HepG2 (cell line): ENCODE measurements around the gene CACNA2D1. TPM values are rescaled to one million over a fixed set of nuclear protein-coding genes. Genes with fewer than 3 reads are reported as not detected.

ENCODE experiments used
- ATAC-seq: fragments of 200-7000 bp; cut with Tn5 transposase; 3 replicates; pipeline ENCODE4 v1.9.1; 2020; ENCODE audit warnings: mild to moderate bottlenecking, moderate library complexity
- BruUV-seq: library from RNA; stranded (reverse); fragments of 400-500 nt; replicated peaks from 2 replicates; lab custom pipeline; 2021; lab: Mats Ljungman, UMichigan
- CTCF ChIA-PET: fragments of 300-600 bp; formaldehyde crosslinking; extraction: SDS; loops from one replicate; lab custom pipeline; 2021; ENCODE audit warnings: low total read pairs, inconsistent platforms, low intra/inter-chr PET ratio; lab: Yijun Ruan, JAX
- POLR2A ChIA-PET: fragments of 350-600 bp; sonication (Branson Sonifier 250); formaldehyde crosslinking; loops from one replicate; lab custom pipeline; 2020; ENCODE audit warnings: antibody characterized with exemption, inconsistent platforms; lab: Yijun Ruan, JAX
- DNase-seq: peaks from one replicate; pipeline ENCODE4 v3.0.0-alpha.2; 2015; ENCODE audit warnings: low spot score
- FAIRE-seq: peaks from 3 replicates; lab custom pipeline; 2011; peaks lifted over from hg19 to GRCh38; lab: Jason Lieb, UNC
- H2AFZ ChIP-seq: one replicate; pipeline ENCODE4 v1.6.1; 2011; ENCODE audit warnings: low read length, inconsistent platforms
- H3K27ac ChIP-seq: fragments of 300-600 bp; 3 replicates; pipeline ENCODE4 v1.8.0; 2011; ENCODE audit warnings: mixed run types, mild to moderate bottlenecking, mixed read lengths, low read length, inconsistent platforms; ENCODE audit not compliant: insufficient read depth; ENCODE audit errors: extremely low read length
- H3K27me3 ChIP-seq, 2 experiments: fragments of 200-600 bp in 1 of 2; 2 replicates in 1 of 2; 3 replicates in 1 of 2; pipeline versions ENCODE4 v1.6.0 to v1.8.0; 2011; ENCODE audit warnings: low read length in 2 of 2, mild to moderate bottlenecking in 2 of 2, moderate library complexity in 2 of 2, inconsistent platforms in 1 of 2; ENCODE audit not compliant: insufficient read depth in 2 of 2, control insufficient read depth in 1 of 2
- H3K36me3 ChIP-seq, 2 experiments: fragments of 200-600 bp in 1 of 2; replicated peaks in 1 of 2; 2 replicates in 1 of 2; 3 replicates in 1 of 2; pipeline versions ENCODE4 v1.5.1 to v1.8.0; 2011; ENCODE audit warnings: low read length in 2 of 2, inconsistent platforms in 1 of 2; ENCODE audit not compliant: insufficient read depth in 2 of 2, control insufficient read depth in 1 of 2
- H3K4me1 ChIP-seq: 2 replicates; pipeline ENCODE4 v1.5.1; 2012; ENCODE audit warnings: low read length, inconsistent platforms; ENCODE audit not compliant: insufficient read depth
- H3K4me2 ChIP-seq: 2 replicates; pipeline ENCODE4 v1.6.0; 2011; ENCODE audit warnings: low read depth, low read length, inconsistent platforms
- H3K4me3 ChIP-seq, 3 experiments: fragments of 200-600 bp in 1 of 3; sonication (generic), shearing (Covaris generic) in 1 of 3; replicated peaks in 1 of 3; 2 replicates each; pipeline ENCODE4 v1.5.1; 2011 to 2016; ENCODE audit warnings: low read length in 3 of 3, inconsistent platforms in 2 of 3, low read depth in 2 of 3, mild to moderate bottlenecking in 2 of 3, control low read depth in 1 of 3, mixed read lengths in 1 of 3; ENCODE audit not compliant: insufficient read depth in 1 of 3
- H3K79me2 ChIP-seq: one replicate; pipeline ENCODE4 v1.6.1; 2011; ENCODE audit warnings: low read length, inconsistent platforms; ENCODE audit not compliant: insufficient read depth
- H3K9ac ChIP-seq: 2 replicates; pipeline ENCODE4 v1.6.0; 2011; ENCODE audit warnings: mild to moderate bottlenecking, low read depth, low read length, inconsistent platforms; ENCODE audit not compliant: insufficient read depth
- H3K9me3 ChIP-seq: 2 replicates; pipeline ENCODE4 v1.5.1; 2012; ENCODE audit warnings: mild to moderate bottlenecking, low read length
- H4K20me1 ChIP-seq: 2 replicates; pipeline ENCODE4 v1.6.0; 2011; ENCODE audit warnings: inconsistent platforms, mild to moderate bottlenecking, low read length, moderate library complexity; ENCODE audit not compliant: insufficient read depth
- ATRX ChIP-seq: sonication (generic); formaldehyde crosslinking; IDR thresholded peaks from 2 replicates; pipeline ENCODE4 v1.4.0; 2020; ENCODE audit warnings: missing genetic modification reagents, borderline replicate concordance
- CCAR2 ChIP-seq: fragments of 200-400 bp; formaldehyde crosslinking; optimal IDR thresholded peaks from 2 replicates; pipeline ENCODE3; 2018; ENCODE audit warnings: low read depth, mild to moderate bottlenecking, low read length, moderate library complexity
- SMYD3 ChIP-seq: sonication (generic); formaldehyde crosslinking; IDR thresholded peaks from 2 replicates; pipeline ENCODE4 v1.8.1; 2023; ENCODE audit warnings: mild to moderate bottlenecking, missing genetic modification reagents
- ZBTB42 ChIP-seq: sonication (generic); formaldehyde crosslinking; IDR thresholded peaks from 2 replicates; pipeline ENCODE4 v1.5.0; 2020; ENCODE audit warnings: mild to moderate bottlenecking, missing genetic modification reagents
- ZFP1 ChIP-seq: IDR thresholded peaks from 2 replicates; pipeline ENCODE4 v1.6.1; 2016
- ZKSCAN5 ChIP-seq: sonication (generic); formaldehyde crosslinking; IDR thresholded peaks from 2 replicates; pipeline ENCODE4 v1.5.1; 2020; ENCODE audit warnings: mild to moderate bottlenecking, missing genetic modification reagents
- ZSCAN22 ChIP-seq: sonication (generic); formaldehyde crosslinking; IDR thresholded peaks from 2 replicates; pipeline ENCODE4 v1.4.0; 2020; ENCODE audit warnings: mild to moderate bottlenecking, missing genetic modification reagents
- WGBS: methylation state at CpG from one replicate; pipeline ENCODE4 v1.1.6; 2017; ENCODE audit warnings: low lambda C conversion rate; 5-methylcytosine and 5-hydroxymethylcytosine counted together
- in situ Hi-C: cut with HindIII; loops from 2 replicates; pipeline ENCODE4 v1.10.0; 2017; ENCODE audit warnings: low pct_unique_long_range_greater_than_20kb; ENCODE audit not compliant: extremely low pct_ligation_motif_present
- intact Hi-C: fragments of 100-400 bp; cut with micrococcal nuclease; formaldehyde crosslinking; loops from one replicate; pipeline ENCODE4 v1.10.0; 2022; ENCODE audit not compliant: unreplicated experiment
- polyA plus RNA-seq, 8 experiments: library from polyadenylated mRNA; depleted of rRNA in 3 of 8; stranded (reverse) in 7 of 8; unstranded in 1 of 8; fragments of >200 nt; fragmentation: Illumina TruSeq in 4 of 8; extraction: Trizol in 4 of 8; gene quantifications; 2 replicates each; pipeline versions ENCODE4 v1.2.1 to v1.2.3, GENCODE V29; 2011 to 2016; ENCODE audit warnings: low read depth in 4 of 8, missing spikeins in 1 of 8, mixed read lengths in 1 of 8; ENCODE audit not compliant: insufficient read depth in 1 of 8
- total RNA-seq, 5 experiments: library from RNA; depleted of rRNA; stranded (reverse); fragments of >200 nt; fragmentation: Illumina TruSeq; extraction: Trizol; gene quantifications; 2 replicates each; pipeline ENCODE4 v1.2.3, GENCODE V29; 2016; ENCODE audit warnings: low read depth in 1 of 5
- TF ChIP-seq, protein P1 (sequence below): sonication (generic); formaldehyde crosslinking; IDR thresholded peaks from 2 replicates; pipeline ENCODE4 v1.8.0; 2022; ENCODE audit warnings: mild to moderate bottlenecking, missing genetic modification reagents
- TF ChIP-seq, protein P2 (sequence below): IDR thresholded peaks from 2 replicates; pipeline ENCODE4 v1.6.1; 2016; ENCODE audit warnings: missing compliant biosample characterization, missing genetic modification reagents, borderline replicate concordance
- TF ChIP-seq, protein P3 (sequence below): sonication (generic); formaldehyde crosslinking; IDR thresholded peaks from 2 replicates; pipeline ENCODE4 v1.4.0; 2020; ENCODE audit warnings: missing genetic modification reagents, borderline replicate concordance

The CACNA2D1 gene
- total and polyA plus RNA-seq, 2 of the 13 experiments (the other 11 are each of a cell fraction or from before 2014, with no cell fraction given), result not detected

DNA sequence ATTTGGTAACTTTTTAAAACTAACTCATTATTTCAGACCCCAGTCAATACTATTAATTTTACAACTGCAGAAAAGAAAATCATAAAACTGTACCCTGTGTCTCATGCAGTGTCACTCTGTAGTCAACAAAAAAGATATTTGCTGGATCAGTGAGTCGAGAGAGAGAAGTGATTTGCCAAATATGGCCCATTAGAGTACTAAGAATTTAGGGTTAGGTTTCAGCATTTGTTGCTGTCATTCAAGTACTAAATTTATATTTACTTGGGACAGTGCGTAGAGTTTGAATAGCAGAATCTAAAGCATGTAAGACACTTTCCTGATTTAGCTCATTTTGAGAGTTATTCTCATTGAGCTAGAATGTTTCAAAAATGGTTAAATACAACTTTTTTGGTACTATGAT, 38.9 kb downstream of the CACNA2D1 start:
- no peak for TF ChIP-seq CCAR2
- TF ChIP-seq ZSCAN22 (CRISPR knock-in tag), result no peak
- no peak for TF ChIP-seq ATRX (CRISPR knock-in tag)
- no peak for TF ChIP-seq ZBTB42
- TF ChIP-seq, protein P1, sequence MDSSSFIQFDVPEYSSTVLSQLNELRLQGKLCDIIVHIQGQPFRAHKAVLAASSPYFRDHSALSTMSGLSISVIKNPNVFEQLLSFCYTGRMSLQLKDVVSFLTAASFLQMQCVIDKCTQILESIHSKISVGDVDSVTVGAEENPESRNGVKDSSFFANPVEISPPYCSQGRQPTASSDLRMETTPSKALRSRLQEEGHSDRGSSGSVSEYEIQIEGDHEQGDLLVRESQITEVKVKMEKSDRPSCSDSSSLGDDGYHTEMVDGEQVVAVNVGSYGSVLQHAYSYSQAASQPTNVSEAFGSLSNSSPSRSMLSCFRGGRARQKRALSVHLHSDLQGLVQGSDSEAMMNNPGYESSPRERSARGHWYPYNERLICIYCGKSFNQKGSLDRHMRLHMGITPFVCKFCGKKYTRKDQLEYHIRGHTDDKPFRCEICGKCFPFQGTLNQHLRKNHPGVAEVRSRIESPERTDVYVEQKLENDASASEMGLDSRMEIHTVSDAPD, result no peak
- no peak for TF ChIP-seq SMYD3 (CRISPR knock-in tag)
- TF ChIP-seq, protein P2, sequence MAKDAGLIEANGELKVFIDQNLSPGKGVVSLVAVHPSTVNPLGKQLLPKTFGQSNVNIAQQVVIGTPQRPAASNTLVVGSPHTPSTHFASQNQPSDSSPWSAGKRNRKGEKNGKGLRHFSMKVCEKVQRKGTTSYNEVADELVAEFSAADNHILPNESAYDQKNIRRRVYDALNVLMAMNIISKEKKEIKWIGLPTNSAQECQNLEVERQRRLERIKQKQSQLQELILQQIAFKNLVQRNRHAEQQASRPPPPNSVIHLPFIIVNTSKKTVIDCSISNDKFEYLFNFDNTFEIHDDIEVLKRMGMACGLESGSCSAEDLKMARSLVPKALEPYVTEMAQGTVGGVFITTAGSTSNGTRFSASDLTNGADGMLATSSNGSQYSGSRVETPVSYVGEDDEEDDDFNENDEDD, result no peak
- TF ChIP-seq ZKSCAN5 (CRISPR knock-in tag), result no peak
- TF ChIP-seq, protein P3, sequence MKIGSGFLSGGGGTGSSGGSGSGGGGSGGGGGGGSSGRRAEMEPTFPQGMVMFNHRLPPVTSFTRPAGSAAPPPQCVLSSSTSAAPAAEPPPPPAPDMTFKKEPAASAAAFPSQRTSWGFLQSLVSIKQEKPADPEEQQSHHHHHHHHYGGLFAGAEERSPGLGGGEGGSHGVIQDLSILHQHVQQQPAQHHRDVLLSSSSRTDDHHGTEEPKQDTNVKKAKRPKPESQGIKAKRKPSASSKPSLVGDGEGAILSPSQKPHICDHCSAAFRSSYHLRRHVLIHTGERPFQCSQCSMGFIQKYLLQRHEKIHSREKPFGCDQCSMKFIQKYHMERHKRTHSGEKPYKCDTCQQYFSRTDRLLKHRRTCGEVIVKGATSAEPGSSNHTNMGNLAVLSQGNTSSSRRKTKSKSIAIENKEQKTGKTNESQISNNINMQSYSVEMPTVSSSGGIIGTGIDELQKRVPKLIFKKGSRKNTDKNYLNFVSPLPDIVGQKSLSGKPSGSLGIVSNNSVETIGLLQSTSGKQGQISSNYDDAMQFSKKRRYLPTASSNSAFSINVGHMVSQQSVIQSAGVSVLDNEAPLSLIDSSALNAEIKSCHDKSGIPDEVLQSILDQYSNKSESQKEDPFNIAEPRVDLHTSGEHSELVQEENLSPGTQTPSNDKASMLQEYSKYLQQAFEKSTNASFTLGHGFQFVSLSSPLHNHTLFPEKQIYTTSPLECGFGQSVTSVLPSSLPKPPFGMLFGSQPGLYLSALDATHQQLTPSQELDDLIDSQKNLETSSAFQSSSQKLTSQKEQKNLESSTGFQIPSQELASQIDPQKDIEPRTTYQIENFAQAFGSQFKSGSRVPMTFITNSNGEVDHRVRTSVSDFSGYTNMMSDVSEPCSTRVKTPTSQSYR (CRISPR knock-in tag), result no peak
- no peak for TF ChIP-seq ZFP1 (CRISPR knock-in tag)
- TF ChIP-seq, all 625 proteins: peak for 0
- Histone ChIP-seq H3K9me3 (no peaks in the 10 kb centered on the region), H3K4me3 (no peak overlapping the region), H3K4me1 (no peaks in the 10 kb centered on the region), H3K27ac (no peak overlapping the region), H3K9ac (no peak overlapping the region), H3K4me2 (no peak overlapping the region), H3K27me3 (no peaks in the 10 kb centered on the region), H2AFZ (no peak overlapping the region), H3K79me2 (no peaks in the 10 kb centered on the region), H4K20me1 (no peaks in the 10 kb centered on the region), H3K36me3 (no peaks in the 10 kb centered on the region)
- FAIRE-seq (no peak), DNase-seq (no peak), ATAC-seq (no peak)
- no TSS peak for BruUV-seq
- in situ Hi-C loops, result no loop called here
- intact Hi-C loops, result no loop called here
- ChIA-PET CTCF (no interaction called here), POLR2A (no interaction called here)
- whole genome bisulfite sequencing, result 4% methylated on average over 2 of the region's 2 CpGs
